Measurements from ENCODE around the gene ZMIZ1. TPM values are rescaled to one million over a fixed set of nuclear protein-coding genes. Genes with fewer than 3 reads are reported as not detected.

ZMIZ1 gene
- total and polyA plus RNA-seq, 12 donors = 6.6 to 113 (median 55.1) TPM

- DNase-seq = no peak
- Histone ChIP-seq H3K4me1 (replicated peaks in 1 of 2) (peaks cover 36 to 60% of the 10 kb centered on the region in 2 donors), H3K4me3 (no peak overlapping the region), H3K36me3 (replicated peaks in 1 of 2) (peaks cover 0 to 6% of the 10 kb centered on the region in 2 donors), H3K9me3 (replicated peaks in 1 of 3) (no peaks in the 10 kb centered on the region), H3K27ac (peak overlapping the region in 3 of 5 donors; percentile 66 to 87 (median 87)), H3K27me3 (no peaks in the 10 kb centered on the region)
- no peak for TF ChIP-seq CTCF (IDR thresholded peaks at IDR 0.05)
- TF ChIP-seq POLR2A (IDR thresholded peaks at IDR 0.05) = no peak
- WGBS, 4 donors = 70 to 80% (median 78%) methylated on average over 9 of the region's 9 CpGs
- intact Hi-C loops (cut with DNase I) = no loop called here
These were observed 45.1 kb downstream of the ZMIZ1 start for GRCh38 chr10:79113827-79114226.

DNA sequence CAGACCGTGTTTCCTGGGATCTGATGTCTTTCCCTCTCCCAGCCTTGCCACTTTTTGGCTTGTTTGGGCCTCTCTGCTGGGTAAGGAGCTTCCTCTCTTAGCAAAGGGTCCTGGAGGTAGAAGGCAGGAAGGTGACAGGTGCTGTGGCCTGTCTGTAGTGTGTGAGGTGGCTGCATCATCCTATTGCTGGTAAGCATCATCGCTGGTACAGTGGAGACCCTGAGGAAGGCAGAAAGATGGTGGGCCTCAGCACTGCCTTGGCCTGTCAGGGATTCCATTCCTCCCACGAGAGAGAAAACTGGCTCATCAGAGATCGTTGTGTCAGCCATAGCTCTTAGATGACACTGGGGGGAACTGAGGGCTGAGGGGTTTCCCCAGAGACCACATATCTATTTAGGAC, 46.5 kb downstream of the ZMIZ1 start:
- no peak for DNase-seq
- Histone ChIP-seq H3K9me3 (replicated peaks in 1 of 3) (no peaks in the 10 kb centered on the region), H3K27me3 (no peaks in the 10 kb centered on the region), H3K4me3 (no peak overlapping the region), H3K27ac (peak overlapping the region in 1 of 5 donors; percentile 65), H3K36me3 (replicated peaks in 1 of 2) (peaks cover 0 to 15% of the 10 kb centered on the region in 2 donors), H3K4me1 (replicated peaks in 1 of 2) (peaks cover 36 to 60% of the 10 kb centered on the region in 2 donors)
- WGBS, 4 donors = 76 to 84% (median 81%) methylated on average over 4 of the region's 4 CpGs
- intact Hi-C loops (cut with DNase I) = no loop called here
- TF ChIP-seq CTCF (IDR thresholded peaks at IDR 0.05) (no peak), POLR2A (IDR thresholded peaks at IDR 0.05) (no peak)

DNA sequence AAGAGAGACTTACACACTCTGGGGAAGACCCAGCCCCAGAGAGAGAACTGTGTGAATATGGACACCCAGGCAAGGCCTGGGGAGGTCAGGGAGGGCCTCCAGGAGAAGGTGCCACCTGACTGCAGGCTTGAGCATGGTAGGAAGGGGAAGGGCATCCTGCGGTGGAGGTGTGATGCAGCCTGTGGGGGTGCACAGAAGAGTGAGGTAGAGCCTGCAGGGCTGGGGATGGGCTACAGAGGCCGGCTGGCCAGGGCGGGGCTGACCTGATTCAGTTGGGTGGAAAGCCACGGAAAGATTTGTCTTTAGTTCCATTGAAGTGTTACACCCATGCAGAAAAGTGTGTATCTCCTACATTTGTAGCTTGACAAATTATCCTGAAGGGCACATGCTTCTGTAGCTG, 47.6 kb downstream of the ZMIZ1 start:
- 72 to 82% (median 80%) methylated on average over 1 to 4 of the region's 4 CpGs for WGBS, 4 donors

DNA sequence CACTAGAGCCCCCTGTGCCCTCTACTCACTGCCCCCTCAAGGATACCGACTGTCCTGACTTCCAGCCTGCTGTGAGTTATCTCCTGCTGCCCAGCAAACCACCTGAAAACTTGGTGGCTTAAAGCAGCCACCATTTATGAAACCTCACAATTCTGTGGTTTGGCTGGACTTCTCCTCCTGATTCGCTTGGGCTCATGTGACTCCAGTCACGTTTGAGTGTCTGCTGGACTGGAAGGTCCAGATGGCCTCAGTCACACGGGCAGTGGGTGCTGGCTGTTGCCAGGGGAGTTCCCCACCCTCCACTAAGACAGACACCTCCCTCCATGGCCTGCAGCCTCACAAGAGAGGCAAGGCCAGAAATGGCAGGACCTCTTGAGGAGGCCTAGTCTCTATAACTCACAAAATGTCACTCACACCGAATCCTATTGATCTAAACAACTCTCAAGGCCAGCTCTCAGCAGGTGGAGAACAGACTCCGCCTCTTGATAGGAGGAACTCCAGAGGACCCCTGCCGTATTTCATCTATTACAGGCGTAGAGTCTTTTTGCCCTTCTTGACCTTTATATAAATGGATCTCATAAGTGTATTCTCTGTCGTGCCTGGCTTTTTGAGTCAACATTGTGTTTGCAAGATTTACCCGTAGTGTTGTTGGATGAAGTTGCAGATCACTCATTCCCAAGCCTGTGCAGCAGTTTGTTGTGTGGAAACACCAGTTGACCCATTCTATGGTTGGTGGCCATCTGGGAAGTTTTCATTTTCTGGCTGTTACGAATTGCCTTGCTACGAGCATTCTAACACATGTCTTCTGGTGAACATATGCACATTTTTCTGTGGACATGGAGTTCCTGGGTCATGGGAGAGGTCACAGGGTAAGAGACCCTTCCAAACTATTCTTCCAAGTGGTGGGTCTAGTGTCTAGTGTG, 48.3 kb downstream of the ZMIZ1 start:
- H3K9me3 ChIP-seq (replicated peaks in 1 of 3) = no peaks in the 10 kb centered on the region
- no peaks in the 10 kb centered on the region for H3K27me3 ChIP-seq
- DNase-seq = peak in 6 of 7 donors; percentile 53 to 78 (median 62)
- peaks cover 0 to 20% of the 10 kb centered on the region in 2 donors for H3K36me3 ChIP-seq (replicated peaks in 1 of 2)
- TF ChIP-seq CTCF (IDR thresholded peaks at IDR 0.05) (no peak), POLR2A (IDR thresholded peaks at IDR 0.05) (no peak)
- H3K4me3 ChIP-seq = no peak overlapping the region
- intact Hi-C loops (cut with DNase I) = no loop called here
- peak overlapping the region in 3 of 5 donors; percentile 10 to 65 (median 23) for H3K27ac ChIP-seq
- WGBS, 4 donors = 61 to 66% (median 64%) methylated on average over 12 of the region's 12 CpGs
- H3K4me1 ChIP-seq (replicated peaks in 1 of 2) = peaks cover 27 to 48% of the 10 kb centered on the region in 2 donors

More for the DNA sequence above, 47.6 kb downstream of the ZMIZ1 start:
- Histone ChIP-seq H3K4me1 (replicated peaks in 1 of 2) (peaks cover 33 to 55% of the 10 kb centered on the region in 2 donors), H3K27ac (peak overlapping the region in 3 of 5 donors; percentile 10 to 65 (median 23)), H3K27me3 (no peaks in the 10 kb centered on the region), H3K4me3 (no peak overlapping the region), H3K36me3 (replicated peaks in 1 of 2) (peaks cover 0 to 20% of the 10 kb centered on the region in 2 donors), H3K9me3 (replicated peaks in 1 of 3) (no peaks in the 10 kb centered on the region)
- TF ChIP-seq POLR2A (IDR thresholded peaks at IDR 0.05) = no peak
- intact Hi-C loops (cut with DNase I) = no loop called here
- DNase-seq = no peak

Measured in adrenal gland (tissue), 12 donors.